ENCODE results near the gene SFMBT1. TPM values are rescaled to one million over a fixed set of nuclear protein-coding genes. Genes with fewer than 3 reads are reported as not detected.

The SFMBT1 gene
- total and polyA plus RNA-seq, 4 experiments from 2014 or later: 19.8 to 50.8 (median 38.6) TPM

Other genes starting within 250 kb of the SFMBT1 start
- gene ITIH4, start 215.4 kb downstream of the SFMBT1 start, total RNA-seq: 10 to 100 TPM; 50.5 to 50.7 TPM
- gene ITIH4, start 215.4 kb downstream of the SFMBT1 start, polyA plus RNA-seq: 1 to 10 TPM in 1 of 2 donors, under 1 TPM in 1; 0.07 to 1.6 TPM
- gene MUSTN1, start 211.1 kb downstream of the SFMBT1 start, total RNA-seq: 1 to 10 TPM; 1.6 to 3.3 TPM
- gene MUSTN1, start 211.1 kb downstream of the SFMBT1 start, polyA plus RNA-seq: not detected
- 10 to 100 TPM; 54.9 to 58.6 TPM for gene STIMATE, start 148.5 kb downstream of the SFMBT1 start, total RNA-seq
- gene STIMATE, start 148.5 kb downstream of the SFMBT1 start, polyA plus RNA-seq: 1 to 10 TPM; 7.7 to 9.0 TPM
- 10 to 100 TPM; 25.3 to 28.4 TPM for gene RFT1, start 84.4 kb upstream of the SFMBT1 start, total RNA-seq
- gene RFT1, start 84.4 kb upstream of the SFMBT1 start, polyA plus RNA-seq: 10 to 100 TPM; 21.2 to 23.8 TPM
- 10 to 100 TPM; 15.7 to 16.6 TPM for gene PRKCD, start 115.1 kb upstream of the SFMBT1 start, total RNA-seq
- gene PRKCD, start 115.1 kb upstream of the SFMBT1 start, polyA plus RNA-seq: 10 to 100 TPM in 1 of 2 donors, 1 to 10 TPM in 1; 6.6 to 26.4 TPM
- 10 to 100 TPM; 75.6 to 87.9 TPM for gene TKT, start 209.9 kb upstream of the SFMBT1 start, total RNA-seq
- gene TKT, start 209.9 kb upstream of the SFMBT1 start, polyA plus RNA-seq: 10 to 100 TPM; 49.3 to 75.6 TPM